ENCODE measurements around the gene ADAMTS1.

GRCh38 chr21:26843933-26844257, 1.3 kb downstream of the ADAMTS1 start:
- TF ChIP-seq, protein P1, sequence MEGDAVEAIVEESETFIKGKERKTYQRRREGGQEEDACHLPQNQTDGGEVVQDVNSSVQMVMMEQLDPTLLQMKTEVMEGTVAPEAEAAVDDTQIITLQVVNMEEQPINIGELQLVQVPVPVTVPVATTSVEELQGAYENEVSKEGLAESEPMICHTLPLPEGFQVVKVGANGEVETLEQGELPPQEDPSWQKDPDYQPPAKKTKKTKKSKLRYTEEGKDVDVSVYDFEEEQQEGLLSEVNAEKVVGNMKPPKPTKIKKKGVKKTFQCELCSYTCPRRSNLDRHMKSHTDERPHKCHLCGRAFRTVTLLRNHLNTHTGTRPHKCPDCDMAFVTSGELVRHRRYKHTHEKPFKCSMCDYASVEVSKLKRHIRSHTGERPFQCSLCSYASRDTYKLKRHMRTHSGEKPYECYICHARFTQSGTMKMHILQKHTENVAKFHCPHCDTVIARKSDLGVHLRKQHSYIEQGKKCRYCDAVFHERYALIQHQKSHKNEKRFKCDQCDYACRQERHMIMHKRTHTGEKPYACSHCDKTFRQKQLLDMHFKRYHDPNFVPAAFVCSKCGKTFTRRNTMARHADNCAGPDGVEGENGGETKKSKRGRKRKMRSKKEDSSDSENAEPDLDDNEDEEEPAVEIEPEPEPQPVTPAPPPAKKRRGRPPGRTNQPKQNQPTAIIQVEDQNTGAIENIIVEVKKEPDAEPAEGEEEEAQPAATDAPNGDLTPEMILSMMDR (IDR thresholded peaks at IDR 0.05 in 4 of 5, conservative IDR thresholded peaks at IDR 0.05 in 1 of 5): no peak
- no peak for TF ChIP-seq POLR2A (IDR thresholded peaks at IDR 0.05)
